GM06990 (cell line): ENCODE results near the gene DAZAP1.
A peak's percentile ranks its signal among the peaks of the same experiment; 100 is the strongest.

Experiments
- DNase-seq: peaks from one replicate; pipeline ENCODE4 v3.0.0-alpha.2; 2011; ENCODE audit not compliant: insufficient read length; ENCODE audit errors: extremely low read depth
- H3K27me3 ChIP-seq: replicated peaks from 2 replicates; pipeline ENCODE4 v1.6.0; 2011; ENCODE audit warnings: low read length; ENCODE audit not compliant: control insufficient read depth, insufficient read depth
- H3K36me3 ChIP-seq: 2 replicates; pipeline ENCODE4 v1.5.1; 2011; ENCODE audit warnings: low read length; ENCODE audit not compliant: control insufficient read depth, insufficient read depth
- H3K4me3 ChIP-seq: replicated peaks from 2 replicates; pipeline ENCODE4 v1.5.1; 2011; ENCODE audit warnings: low read depth, mild to moderate bottlenecking, control low read depth, low read length
- CTCF ChIP-seq: IDR thresholded peaks from 2 replicates; pipeline ENCODE4 v1.5.1; 2011; ENCODE audit warnings: low read length, control low read depth, mild to moderate bottlenecking, inconsistent platforms; ENCODE audit not compliant: insufficient read depth, poor library complexity, severe bottlenecking

DAZAP1 gene

DNA sequence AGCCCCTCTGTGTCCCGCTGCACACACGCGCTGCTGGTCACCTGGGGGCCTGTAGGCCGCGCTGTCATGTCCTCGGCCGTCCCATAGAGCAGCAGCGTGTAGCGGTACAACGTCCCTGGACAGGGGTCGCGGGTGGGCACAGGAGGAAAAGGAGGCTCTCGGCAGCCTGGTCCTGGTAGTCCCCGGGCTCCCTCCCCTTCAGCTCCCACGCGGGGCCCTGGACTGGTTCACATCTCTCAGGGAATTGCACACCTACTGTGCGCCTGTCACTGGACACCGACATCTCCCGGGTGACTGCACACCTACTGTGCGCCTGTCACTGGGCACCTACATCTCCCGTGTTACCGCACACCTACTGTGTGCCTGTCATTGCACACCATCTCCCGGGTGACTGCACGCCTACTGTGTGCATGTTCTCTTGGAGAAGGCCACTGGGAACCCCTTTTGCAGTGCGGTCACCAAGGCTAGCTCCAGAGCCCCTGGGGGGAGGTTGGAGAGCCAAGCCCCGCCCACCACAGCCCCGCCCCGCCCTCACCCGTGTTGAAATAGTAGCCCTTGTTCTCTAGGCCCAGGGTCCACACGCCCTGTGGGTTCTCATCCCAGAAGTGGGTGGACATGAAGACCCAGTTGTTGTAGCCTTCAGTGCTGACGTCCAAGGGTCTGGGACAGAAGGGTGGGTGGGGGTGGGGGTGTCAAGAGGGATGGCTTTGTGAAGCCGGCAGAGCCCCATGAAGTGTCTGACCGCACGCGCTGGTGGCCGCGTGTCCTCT is 75.2 kb downstream of the DAZAP1 start:
- Histone ChIP-seq H3K36me3 (no peaks in the 10 kb centered on the region), H3K4me3 (no peak overlapping the region), H3K27me3 (no peaks in the 10 kb centered on the region)
- no peak for TF ChIP-seq CTCF
- DNase-seq: peak; percentile 16

DNA sequence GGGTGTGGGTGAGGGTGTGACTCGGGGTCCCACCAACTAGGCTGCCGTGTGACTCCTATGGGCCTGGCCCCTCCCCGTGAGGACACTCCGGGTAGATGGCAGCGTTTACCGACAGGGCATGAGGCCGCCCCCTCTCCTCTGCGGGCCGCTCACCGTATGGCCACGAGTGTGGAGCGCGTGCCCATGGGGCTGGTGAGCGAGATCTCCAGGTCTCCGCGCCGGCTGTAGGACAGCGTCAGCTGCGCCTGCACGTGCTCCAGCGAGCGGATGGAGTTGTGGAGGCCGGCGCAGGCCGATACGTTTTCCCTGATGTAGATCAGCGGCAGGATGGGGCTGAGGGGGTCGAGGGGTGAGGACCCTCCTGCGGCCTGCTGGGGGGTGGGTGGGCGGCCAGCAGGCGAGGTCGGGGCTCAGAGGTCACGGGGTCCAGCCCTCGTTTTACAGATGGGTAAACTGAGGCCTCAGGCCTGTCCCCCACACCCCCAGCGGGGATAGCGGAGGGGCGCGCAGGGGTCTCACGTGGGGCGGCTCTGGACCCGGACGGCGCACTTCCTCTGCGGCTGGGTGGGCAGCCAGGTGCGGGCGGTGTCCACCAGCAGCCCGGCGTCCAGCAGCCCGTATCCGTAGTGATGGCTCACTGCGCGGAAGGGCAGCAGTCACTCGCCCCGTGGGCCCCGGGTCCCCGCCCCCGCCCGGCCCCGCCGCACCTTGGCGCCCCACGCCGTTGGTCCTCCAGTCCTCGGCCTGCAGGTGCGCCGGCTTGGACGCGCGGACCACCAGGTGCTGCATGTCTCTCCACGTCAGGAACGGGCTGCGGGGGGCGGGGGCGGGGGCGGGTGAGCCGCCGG is 76.0 kb downstream of the DAZAP1 start:
- H3K27me3 ChIP-seq: no peaks in the 10 kb centered on the region
- peak; percentile 15 for DNase-seq

GRCh38 chr19:1483979-1484428 is 76.6 kb downstream of the DAZAP1 start:
- Histone ChIP-seq H3K36me3 (no peaks in the 10 kb centered on the region), H3K4me3 (no peak overlapping the region), H3K27me3 (no peaks in the 10 kb centered on the region)
- TF ChIP-seq CTCF: no peak
- DNase-seq: no peak

More for the DNA sequence above, 76.0 kb downstream of the DAZAP1 start:
- Histone ChIP-seq H3K36me3 (no peaks in the 10 kb centered on the region), H3K4me3 (no peak overlapping the region)
- no peak for TF ChIP-seq CTCF
